ENCODE data around the gene KLHL2.

Gene KLHL2

GRCh38 chr4:165288639-165289422, 81.5 kb downstream of the KLHL2 start:
- no peak for DNase-seq
- ATAC-seq: no peak

GRCh38 chr4:165289423-165289785, 82.0 kb downstream of the KLHL2 start:
- ATAC-seq: no peak
- no peak for DNase-seq

- ATAC-seq (no peak), DNase-seq (no peak)
Measured at GRCh38 chr4:165293061-165293460, 85.7 kb downstream of the KLHL2 start.

GRCh38 chr4:165293927-165294649, 86.7 kb downstream of the KLHL2 start:
- no peak for ATAC-seq
- no peak for DNase-seq

- ATAC-seq: peak; percentile 52
- peak; percentile 9 for DNase-seq
Measured at GRCh38 chr4:165294907-165295306, 87.5 kb downstream of the KLHL2 start.

GRCh38 chr4:165297626-165298025, 90.3 kb downstream of the KLHL2 start:
- no peak for DNase-seq
- ATAC-seq: no peak

- ATAC-seq (no peak), DNase-seq (no peak)
Measured at GRCh38 chr4:165299399-165300060, 92.2 kb downstream of the KLHL2 start.

- ATAC-seq: peak; percentile 83
- DNase-seq: no peak
Measured at GRCh38 chr4:165301833-165302232, 94.5 kb downstream of the KLHL2 start.

- no peak for ATAC-seq
- DNase-seq: no peak
Measured at GRCh38 chr4:165302658-165303057, 95.3 kb downstream of the KLHL2 start.

GRCh38 chr4:165308166-165308565, 100.8 kb downstream of the KLHL2 start:
- DNase-seq (no peak), ATAC-seq (no peak)

GRCh38 chr4:165308606-165309005, 101.2 kb downstream of the KLHL2 start:
- DNase-seq (no peak), ATAC-seq (no peak)

- ATAC-seq: no peak
- no peak for DNase-seq
Measured at GRCh38 chr4:165309456-165309855, 102.1 kb downstream of the KLHL2 start.

- no peak for ATAC-seq
Measured at GRCh38 chr4:165312506-165312905, 105.1 kb downstream of the KLHL2 start.

GRCh38 chr4:165319030-165319429, 111.7 kb downstream of the KLHL2 start:
- no peak for ATAC-seq

More at GRCh38 chr4:165312506-165312905, 105.1 kb downstream of the KLHL2 start:
- no peak for DNase-seq

GRCh38 chr4:165319509-165319908, 112.1 kb downstream of the KLHL2 start:
- DNase-seq (no peak), ATAC-seq (no peak)

More at GRCh38 chr4:165319030-165319429, 111.7 kb downstream of the KLHL2 start:
- DNase-seq: no peak

GRCh38 chr4:165324236-165324917, 117.0 kb downstream of the KLHL2 start:
- DNase-seq (no peak), ATAC-seq (no peak)

GRCh38 chr4:165324918-165325304, 117.5 kb downstream of the KLHL2 start:
- DNase-seq (no peak), ATAC-seq (no peak)

- peak; percentile 7 for DNase-seq
- no peak for ATAC-seq
Measured at GRCh38 chr4:165325732-165326512, 118.6 kb downstream of the KLHL2 start.

GRCh38 chr4:165326831-165327210, 119.5 kb downstream of the KLHL2 start:
- DNase-seq (peak; percentile 17), ATAC-seq (no peak)

- ATAC-seq (peak; percentile 99), DNase-seq (peak; percentile 97)
Measured at GRCh38 chr4:165327211-165328100, 120.1 kb downstream of the KLHL2 start, which contains the start of gene MSMO1. Gene MSMO1, plus strand, starts transcription at chr4:165327669. Its CDS starts 5,702 bp downstream, at chr4:165333371.

- DNase-seq: no peak
- ATAC-seq: no peak
Measured at GRCh38 chr4:165328101-165328425, 120.7 kb downstream of the KLHL2 start.

Data from stimulated activated naive CD8-positive, alpha-beta T cell treated with anti-CD3 and anti-CD28 coated beads, Interleukin-15, Interleukin-2, amounts not matched to agents 100 U/mL and 50 U/mL, for 24 hours (primary cell).